Measurements from ENCODE around the gene METTL14. TPM values are rescaled to one million over a fixed set of nuclear protein-coding genes. Genes with fewer than 3 reads are reported as not detected.

Gene METTL14
- total RNA-seq, 1 experiment from 2014 or later = 53.8 TPM

- TF ChIP-seq FOSL1 (IDR thresholded peaks at IDR 0.05; ENCODE audit: low read depth) = no peak
- TF ChIP-seq JUND (IDR thresholded peaks at IDR 0.05) = no peak
- TF ChIP-seq ZBTB33 (IDR thresholded peaks at IDR 0.05; ENCODE audit: extremely low read depth, insufficient replicate concordance, low read length) = no peak
- no peak for TF ChIP-seq CBX3 (IDR thresholded peaks at IDR 0.05; ENCODE audit: low read depth)
- TF ChIP-seq POLR2AphosphoS5 (IDR thresholded peaks at IDR 0.05; ENCODE audit: low read depth, low read length) = no peak
- no peak for TF ChIP-seq CEBPB (IDR thresholded peaks at IDR 0.05; ENCODE audit: low read depth)
- no peak for TF ChIP-seq EGR1 (IDR thresholded peaks at IDR 0.05; ENCODE audit: low read depth)
- TF ChIP-seq MAX (IDR thresholded peaks at IDR 0.05) = no peak
- TF ChIP-seq EZH2phosphoT487 (IDR thresholded peaks at IDR 0.05; ENCODE audit: borderline replicate concordance) = no peak
- TF ChIP-seq SRF (IDR thresholded peaks at IDR 0.05; ENCODE audit: low read depth) = no peak
- no peak for TF ChIP-seq POLR2A (IDR thresholded peaks at IDR 0.05; ENCODE audit: borderline replicate concordance, extremely low read depth, insufficient read depth, insufficient read length)
- TF ChIP-seq CTCF (IDR thresholded peaks at IDR 0.05 in 2 of 3, conservative IDR thresholded peaks at IDR 0.05 in 1 of 3; ENCODE audit: borderline replicate concordance in 1 of 3, insufficient read depth in 1 of 3, low read depth in 2 of 3, low read length in 2 of 3) = no peak
- no peak for TF ChIP-seq SIN3A (IDR thresholded peaks at IDR 0.05; ENCODE audit: low read depth)
- TF ChIP-seq REST (IDR thresholded peaks at IDR 0.05; ENCODE audit: low read depth) = no peak
- no peak for TF ChIP-seq YY1 (IDR thresholded peaks at IDR 0.05; ENCODE audit: extremely low read depth, insufficient replicate concordance, low read depth, low read length)
- TF ChIP-seq ELF1 (IDR thresholded peaks at IDR 0.05; ENCODE audit: borderline replicate concordance, low read depth) = no peak
- no peak for TF ChIP-seq ZFX (IDR thresholded peaks at IDR 0.05)
- TF ChIP-seq RAD21 (IDR thresholded peaks at IDR 0.05; ENCODE audit: low read depth) = no peak
- no peaks in the 10 kb centered on the region for H3K9me3 ChIP-seq (ENCODE audit: control insufficient read depth in 1 of 2, insufficient read depth in 1 of 2, low read depth in 1 of 2, low read length in 2 of 2)
- H3K4me2 ChIP-seq (ENCODE audit: low read length) = no peak overlapping the region
- DNase-seq (ENCODE audit: low read depth, low spot score) (no peak), ATAC-seq (no peak)
- no peak overlapping the region for H3K27ac ChIP-seq (ENCODE audit: low read depth, low read length)
- ChIA-PET POLR2A (no interaction called here), RAD21 (ENCODE audit: low non-redundant PET in 1 of 2, low total read pairs in 2 of 2, uncharacterized antibody in 2 of 2, unreplicated experiment in 2 of 2) (no interaction called here), CTCF (no interaction called here)
- no peaks in the 10 kb centered on the region for H4K20me1 ChIP-seq (ENCODE audit: insufficient read depth)
- no peak overlapping the region for H3K4me3 ChIP-seq (replicated peaks in 1 of 2; ENCODE audit: low read depth in 1 of 2, low read length in 2 of 2)
- intact Hi-C loops (cut with micrococcal nuclease) = no loop called here
- H3K36me3 ChIP-seq (ENCODE audit: control insufficient read depth in 1 of 2, insufficient read depth in 2 of 2, low read length in 2 of 2) = peaks cover 0 to 14% of the 10 kb centered on the region in 2 experiments; a peak in 1 of 4 replicates
- no peak overlapping the region for H2AFZ ChIP-seq (ENCODE audit: low read depth, low read length, poor library complexity, severe bottlenecking)
- BruUV-seq (replicated peaks) = no TSS peak
- no peaks in the 10 kb centered on the region for H3K27me3 ChIP-seq (ENCODE audit: insufficient read depth, low read length)
- no peaks in the 10 kb centered on the region for H3K9me2 ChIP-seq (ENCODE audit: insufficient read depth)
- no peak overlapping the region for H3K9ac ChIP-seq (ENCODE audit: low read length)
- no peaks in the 10 kb centered on the region for H3K4me1 ChIP-seq (ENCODE audit: control insufficient read depth in 1 of 2, insufficient read depth in 2 of 2, low read length in 2 of 2)
- H3K79me2 ChIP-seq (ENCODE audit: insufficient read depth, low read length) = no peaks in the 10 kb centered on the region
These were observed 45.5 kb downstream of the METTL14 start for GRCh38 chr4:118730683-118731082.

All from HCT116 (cell line).